Hippocampal formation (tissue), 2 donors: ENCODE measurements around the gene RFX4.

ENCODE experiments used
- DNase-seq, 2 donors: peaks; one replicate each; lab custom pipeline; 2025; lab: John Stamatoyannopoulos, UW

RFX4 gene

DNA sequence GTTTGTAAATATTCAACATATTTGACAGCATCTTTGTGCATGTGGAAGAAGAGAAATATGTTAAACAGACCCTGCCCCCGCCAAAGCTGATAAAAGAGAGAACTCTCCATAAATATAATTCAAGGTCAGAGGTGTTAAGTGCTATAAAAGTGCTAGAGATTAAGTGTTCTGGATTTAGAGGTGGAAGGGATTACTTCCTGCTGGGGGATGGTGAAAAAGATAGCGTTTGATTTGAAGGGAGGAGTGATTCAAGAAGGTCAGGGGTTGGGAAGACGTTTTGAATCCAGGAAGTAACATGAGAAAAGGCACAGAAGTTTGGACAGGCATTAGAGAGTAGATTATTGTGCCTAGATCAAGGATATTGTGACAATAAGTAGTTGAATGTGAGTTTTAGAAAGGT, 221.9 kb downstream of the RFX4 start:
- no peak for DNase-seq
